Nucleus accumbens (tissue), 56 donors: ENCODE results near the gene SPTB.

Experiments used
- DNase-seq, 56 donors: peaks; one replicate each; lab custom pipeline; 2025; lab: John Stamatoyannopoulos, UW

The SPTB gene

GRCh38 chr14:64704143-64704742 lies 175.5 kb downstream of the SPTB start, which contains the start of gene PLEKHG3:
Gene PLEKHG3, plus strand, starts transcription at chr14:64704424. Its CDS starts 23,208 bp downstream, at chr14:64727632.
- DNase-seq: peak in 52 of 56 donors; percentile 46 to 90 (median 76)

DNA sequence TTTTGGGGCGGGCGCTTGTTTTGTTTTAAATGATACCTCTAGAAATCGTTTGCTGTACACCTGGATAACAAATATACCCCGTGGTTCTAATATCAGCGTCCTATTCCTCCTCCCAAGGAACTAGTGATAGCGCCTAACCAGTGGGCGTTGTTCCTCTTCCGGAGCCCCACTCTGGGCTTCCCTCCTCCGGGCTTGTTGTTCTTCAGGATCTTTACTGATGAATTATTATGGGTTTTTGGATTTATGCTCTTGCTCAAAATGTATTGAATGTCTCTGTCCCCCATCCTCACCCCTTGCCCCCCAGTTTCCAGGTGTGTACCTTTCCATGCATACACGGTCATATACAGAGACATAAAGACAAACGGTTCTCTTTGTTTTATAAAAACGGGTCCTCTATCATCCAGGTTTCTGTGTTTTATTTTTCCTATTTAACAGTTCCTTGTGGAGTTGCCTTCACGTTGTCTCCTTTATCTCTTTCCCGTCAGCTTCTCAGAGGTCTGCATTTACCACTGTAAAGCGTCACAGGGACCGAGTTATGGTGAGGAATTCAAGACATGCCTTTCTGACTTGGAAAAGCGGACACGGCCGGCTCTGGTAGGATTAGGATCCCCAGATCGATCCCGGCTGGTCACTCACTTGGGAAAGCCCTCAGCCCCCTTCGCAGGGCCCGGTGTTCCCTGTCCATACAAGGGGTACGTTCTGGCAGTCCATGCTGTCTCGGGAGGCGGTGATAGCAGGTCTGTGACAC lies 176.1 kb downstream of the SPTB start:
- peak in 3 of 56 donors; percentile 76 to 82 (median 81) for DNase-seq

DNA sequence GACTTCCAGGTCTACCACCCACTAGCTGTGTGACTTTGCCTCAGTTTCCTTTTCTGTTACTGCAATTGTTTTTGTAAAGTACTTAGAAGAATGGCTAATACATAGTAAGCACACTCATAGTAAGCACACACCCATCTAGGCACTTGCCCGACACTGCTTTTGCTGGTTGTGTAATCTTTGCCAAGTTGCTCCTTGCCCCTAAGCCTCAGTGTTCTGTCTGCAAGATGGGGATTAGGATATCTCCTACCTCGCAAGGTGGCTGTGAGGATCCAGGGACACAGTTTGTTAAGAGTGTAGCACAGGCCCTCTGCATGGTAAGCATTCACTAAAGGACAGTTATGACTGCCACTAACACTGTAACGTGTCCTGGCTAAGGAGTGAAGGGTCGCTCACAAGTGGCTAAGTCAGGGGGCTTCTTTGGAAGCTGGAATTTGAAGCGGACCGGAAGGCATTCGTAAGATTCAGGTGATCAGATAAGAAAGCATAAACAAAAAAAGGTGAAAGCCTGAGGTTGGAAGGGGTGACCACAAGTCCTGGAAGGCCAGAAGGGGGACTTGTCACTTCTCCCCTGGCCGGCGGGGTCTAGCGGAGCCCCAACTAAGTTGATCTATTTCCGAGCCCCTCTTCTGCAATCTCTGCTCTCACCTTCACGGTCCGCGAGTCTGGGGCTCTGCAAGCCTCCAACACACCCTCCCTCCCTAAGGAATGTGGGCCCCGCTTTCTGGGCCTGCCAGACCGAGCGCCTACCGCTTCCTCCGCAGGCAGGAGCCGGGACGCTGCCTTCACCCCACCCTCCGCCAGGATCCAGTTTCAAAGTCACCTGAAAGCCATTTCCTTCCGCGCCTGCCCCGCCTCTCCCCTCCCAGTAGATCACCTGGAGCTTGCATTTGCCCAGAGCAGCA lies 177.0 kb downstream of the SPTB start:
- peak in 1 of 56 donors; percentile 20 for DNase-seq

- DNase-seq: peak in 4 of 56 donors; percentile 14 to 53 (median 19)
Measured at GRCh38 chr14:64701660-64702059, 178.0 kb downstream of the SPTB start.

GRCh38 chr14:64700894-64701293 lies 178.8 kb downstream of the SPTB start:
- DNase-seq: no peak

DNA sequence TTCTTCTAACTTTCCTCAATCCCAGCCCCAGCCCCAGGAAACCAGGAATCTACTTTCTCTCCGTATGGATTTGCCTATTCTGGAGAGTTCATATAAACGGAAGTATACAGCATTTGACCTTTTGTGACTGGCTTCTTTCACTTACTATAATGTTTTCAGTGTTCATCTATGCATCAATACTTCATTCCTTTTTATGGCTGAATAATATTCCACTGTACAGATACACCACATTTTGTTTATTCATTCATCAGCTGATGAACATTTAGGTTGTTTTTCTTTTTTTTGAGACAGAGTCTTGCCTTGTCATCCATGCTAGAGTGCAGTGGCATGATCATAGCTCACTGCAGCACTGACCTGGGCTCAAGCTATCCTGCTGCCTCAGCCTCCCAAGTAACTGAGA lies 179.4 kb downstream of the SPTB start:
- DNase-seq: no peak

DNA sequence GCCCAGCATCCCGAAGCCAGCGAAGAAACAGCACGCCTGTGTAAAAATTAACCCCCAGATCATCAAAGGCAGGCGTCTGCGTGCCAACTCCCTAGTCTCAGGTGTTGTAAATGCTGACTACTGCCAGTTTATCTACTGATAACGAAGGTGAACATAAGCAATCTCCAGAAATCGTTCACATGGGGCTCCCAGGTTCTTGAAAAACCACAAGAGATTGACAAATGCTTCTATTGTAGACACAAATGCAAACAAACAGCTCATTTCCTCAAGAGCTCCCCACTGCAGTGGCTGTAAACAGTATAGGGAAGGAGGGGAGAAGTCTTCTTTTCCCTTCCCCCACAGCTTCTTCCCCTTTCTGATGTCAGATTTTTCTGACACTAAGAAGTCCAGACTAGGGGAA lies 180.8 kb downstream of the SPTB start:
- no peak for DNase-seq

DNA sequence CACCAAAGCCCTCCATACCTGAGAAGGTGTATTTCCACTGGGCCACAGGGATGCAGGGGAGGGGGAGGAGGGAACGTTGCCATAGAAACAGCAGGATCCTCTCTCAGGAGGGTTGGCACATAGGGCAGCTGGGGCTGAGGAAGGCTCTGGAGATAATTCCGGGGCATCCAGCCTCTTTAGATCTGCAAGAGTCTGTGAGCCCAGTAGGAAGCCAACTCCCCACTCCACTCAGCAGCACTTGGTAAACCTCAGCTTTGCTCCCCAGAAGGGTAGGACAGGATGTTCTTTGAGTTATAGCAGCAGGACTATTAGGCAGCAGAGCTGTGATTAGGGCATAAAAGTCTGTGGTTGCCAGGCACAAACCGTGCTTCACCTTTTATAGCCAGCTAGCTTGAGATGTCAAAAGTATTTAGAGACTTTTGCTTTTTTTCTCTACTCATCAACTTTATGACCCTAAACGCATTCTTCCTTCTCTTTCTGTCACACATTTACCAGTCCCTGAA lies 183.3 kb downstream of the SPTB start:
- DNase-seq: no peak
